Stomach (tissue), 4 donors: ENCODE data around the gene TUSC2.

Experiments
- CTCF ChIP-seq, 7 experiments: fragments of 450-650 bp in 4 of 7; fragments of 200-600 bp in 3 of 7; sonication (generic) in 3 of 7; IDR thresholded peaks; one replicate each; pipeline ENCODE4 v1.5.1; 2016 to 2019; ENCODE audit warnings: antibody characterized with exemption in 7 of 7, control low read depth in 2 of 7, mild to moderate bottlenecking in 1 of 7
- EP300 ChIP-seq: sonication (generic); formaldehyde crosslinking; IDR thresholded peaks from one replicate; pipeline ENCODE4 v1.6.1; 2017; ENCODE audit warnings: antibody characterized with exemption
- POLR2A ChIP-seq, 4 donors: fragments of 450-650 bp; IDR thresholded peaks; one replicate each; pipeline ENCODE4 v1.6.1; 2016; ENCODE audit warnings: antibody characterized with exemption in 4 of 4, control low read depth in 2 of 4, mild to moderate bottlenecking in 1 of 4, moderate library complexity in 1 of 4
- POLR2AphosphoS5 ChIP-seq, 3 donors: sonication (generic); formaldehyde crosslinking; IDR thresholded peaks; one replicate each; pipeline ENCODE4 v1.6.1; 2016; ENCODE audit warnings: antibody characterized with exemption in 3 of 3

- no peak for TF ChIP-seq POLR2A (IDR thresholded peaks at IDR 0.05)
- no peak for TF ChIP-seq CTCF (IDR thresholded peaks at IDR 0.05)
- TF ChIP-seq POLR2AphosphoS5 (IDR thresholded peaks at IDR 0.05) = no peak
- no peak for TF ChIP-seq EP300
These were observed 48.6 kb downstream of the TUSC2 start for GRCh38 chr3:50279255-50280016.
